ENCODE results near the gene TBC1D3B.

Gene TBC1D3B

GRCh38 chr17:36131421-36131820, 45.0 kb downstream of the TBC1D3B start:
- TF ChIP-seq CTCF (conservative IDR thresholded peaks at IDR 0.05; ENCODE audit: low read depth, low read length) = no peak
- H3K27me3 ChIP-seq (ENCODE audit: insufficient read depth, low read depth) = no peaks in the 10 kb centered on the region

GRCh38 chr17:36130346-36130745, 46.1 kb downstream of the TBC1D3B start:
- no peak overlapping the region for H3K4me3 ChIP-seq (IDR thresholded peaks at IDR 0.05; ENCODE audit: insufficient read depth, low read depth, low read length)
- no peak overlapping the region for H3K27ac ChIP-seq
- no peaks in the 10 kb centered on the region for H3K79me2 ChIP-seq (ENCODE audit: insufficient read depth, low read depth)
- H3K27me3 ChIP-seq (ENCODE audit: insufficient read depth, low read depth) = no peaks in the 10 kb centered on the region
- H2AFZ ChIP-seq (ENCODE audit: low read depth) = no peak overlapping the region
- H3K36me3 ChIP-seq (ENCODE audit: insufficient read depth) = no peaks in the 10 kb centered on the region
- no peaks in the 10 kb centered on the region for H3K4me1 ChIP-seq (ENCODE audit: low read depth, poor library complexity, severe bottlenecking)
- no peak for TF ChIP-seq CTCF (conservative IDR thresholded peaks at IDR 0.05; ENCODE audit: low read depth, low read length)
- H3K4me2 ChIP-seq = no peak overlapping the region
- no peak overlapping the region for H3K9ac ChIP-seq
- no peaks in the 10 kb centered on the region for H4K20me1 ChIP-seq (ENCODE audit: insufficient read depth)

More at GRCh38 chr17:36131421-36131820, 45.0 kb downstream of the TBC1D3B start:
- Histone ChIP-seq H4K20me1 (ENCODE audit: insufficient read depth) (no peaks in the 10 kb centered on the region), H3K36me3 (ENCODE audit: insufficient read depth) (no peaks in the 10 kb centered on the region), H2AFZ (ENCODE audit: low read depth) (no peak overlapping the region), H3K4me1 (ENCODE audit: low read depth, poor library complexity, severe bottlenecking) (peaks cover 6% of the 10 kb centered on the region), H3K4me2 (no peak overlapping the region), H3K79me2 (ENCODE audit: insufficient read depth, low read depth) (no peaks in the 10 kb centered on the region), H3K4me3 (IDR thresholded peaks at IDR 0.05; ENCODE audit: insufficient read depth, low read depth, low read length) (no peak overlapping the region), H3K9ac (no peak overlapping the region), H3K27ac (no peak overlapping the region)

- H3K9ac ChIP-seq = no peak overlapping the region
- H3K4me1 ChIP-seq (ENCODE audit: low read depth, poor library complexity, severe bottlenecking) = no peaks in the 10 kb centered on the region
- no peak overlapping the region for H3K27ac ChIP-seq
- no peak overlapping the region for H2AFZ ChIP-seq (ENCODE audit: low read depth)
- H4K20me1 ChIP-seq (ENCODE audit: insufficient read depth) = no peaks in the 10 kb centered on the region
- TF ChIP-seq CTCF (conservative IDR thresholded peaks at IDR 0.05; ENCODE audit: low read depth, low read length) = no peak
- H3K27me3 ChIP-seq (ENCODE audit: insufficient read depth, low read depth) = no peaks in the 10 kb centered on the region
- no peak overlapping the region for H3K4me2 ChIP-seq
- no peaks in the 10 kb centered on the region for H3K36me3 ChIP-seq (ENCODE audit: insufficient read depth)
- no peak overlapping the region for H3K4me3 ChIP-seq (IDR thresholded peaks at IDR 0.05; ENCODE audit: insufficient read depth, low read depth, low read length)
- H3K79me2 ChIP-seq (ENCODE audit: insufficient read depth, low read depth) = no peaks in the 10 kb centered on the region
These were observed 46.8 kb downstream of the TBC1D3B start for GRCh38 chr17:36129616-36130015.

GRCh38 chr17:36128411-36128978, 47.9 kb downstream of the TBC1D3B start:
- Histone ChIP-seq H3K27me3 (ENCODE audit: insufficient read depth, low read depth) (no peaks in the 10 kb centered on the region), H3K4me2 (no peak overlapping the region), H3K4me1 (ENCODE audit: low read depth, poor library complexity, severe bottlenecking) (no peaks in the 10 kb centered on the region), H2AFZ (ENCODE audit: low read depth) (no peak overlapping the region), H4K20me1 (ENCODE audit: insufficient read depth) (no peaks in the 10 kb centered on the region), H3K79me2 (ENCODE audit: insufficient read depth, low read depth) (no peaks in the 10 kb centered on the region), H3K4me3 (IDR thresholded peaks at IDR 0.05; ENCODE audit: insufficient read depth, low read depth, low read length) (no peak overlapping the region), H3K9ac (no peak overlapping the region), H3K36me3 (ENCODE audit: insufficient read depth) (no peaks in the 10 kb centered on the region), H3K27ac (no peak overlapping the region)
- no peak for TF ChIP-seq CTCF (conservative IDR thresholded peaks at IDR 0.05; ENCODE audit: low read depth, low read length)

All from KMS-11 (cell line).